Measurements from ENCODE around the gene SEC23A. TPM values are rescaled to one million over a fixed set of nuclear protein-coding genes. Genes with fewer than 3 reads are reported as not detected.

The SEC23A gene
- total and polyA plus RNA-seq, 2 of the 8 experiments (the other 6 are each of a cell fraction or from before 2014, with no cell fraction given) = 30.9 to 58.2 TPM

GRCh38 chr14:39122330-39123138, 19.5 kb upstream of the SEC23A start:
- POLR2A ChIA-PET (ENCODE audit: partially characterized antibody) = no interaction called here
- CTCF ChIA-PET (ENCODE audit: partially characterized antibody) = interaction anchor here (1.1 kb wide), 1 partner anchor 13 kb away, joined by 3 read pairs; no protein-coding TSS in a partner anchor
- TF ChIP-seq TBP (IDR thresholded peaks at IDR 0.05; ENCODE audit: low read depth, low read length) = no peak
- TF ChIP-seq KDM1A (IDR thresholded peaks at IDR 0.05; ENCODE audit: borderline replicate concordance, low read length) = no peak

More at GRCh38 chr14:39122330-39123138, 19.5 kb upstream of the SEC23A start:
- Histone ChIP-seq H3K79me1 (ENCODE audit: low read depth, low read length) (no peaks in the 10 kb centered on the region), H2BK12ac (ENCODE audit: low read depth, low read length) (no peak overlapping the region), H3K79me2 (ENCODE audit: control insufficient read depth in 1 of 2, insufficient read depth in 2 of 2, low read length in 2 of 2) (no peaks in the 10 kb centered on the region), H2BK20ac (ENCODE audit: low read length) (no peak overlapping the region), H3K4me3 (ENCODE audit: extremely low read depth in 1 of 4, insufficient read depth in 2 of 4, low read depth in 3 of 4, low read length in 4 of 4) (no peak overlapping the region), H3K18ac (ENCODE audit: extremely low read depth, low read length) (no peak overlapping the region), H3K23ac (ENCODE audit: insufficient read length) (no peak overlapping the region), H2BK120ac (replicated peaks; ENCODE audit: low read depth, low read length) (no peak overlapping the region), H3K9ac (replicated peaks in 1 of 4; ENCODE audit: extremely low read depth in 1 of 4, low read depth in 3 of 4, low read length in 3 of 4) (no peak overlapping the region), H4K5ac (ENCODE audit: insufficient read length, low read depth, low read length) (no peak overlapping the region), H3K27me3 (replicated peaks in 1 of 4; ENCODE audit: control insufficient read depth in 3 of 4, extremely low read depth in 1 of 4, insufficient read depth in 3 of 4, low read length in 3 of 4) (no peaks in the 10 kb centered on the region), H3K23me2 (ENCODE audit: low read depth, low read length) (no peaks in the 10 kb centered on the region), H3K4me1 (replicated peaks in 1 of 4; ENCODE audit: control insufficient read depth in 3 of 4, insufficient read depth in 4 of 4, low read length in 3 of 4) (no peaks in the 10 kb centered on the region), H3K27ac (ENCODE audit: low read depth, low read length) (no peak overlapping the region), H4K8ac (ENCODE audit: extremely low read depth, insufficient read depth, low read length) (no peak overlapping the region), H2AFZ (ENCODE audit: low read length) (no peak overlapping the region), H3K14ac (ENCODE audit: insufficient read length) (no peak overlapping the region), H3K56ac (replicated peaks; ENCODE audit: insufficient read length, low read depth, low read length) (no peak overlapping the region), H3K4ac (replicated peaks; ENCODE audit: insufficient read length, low read depth, low read length) (no peak overlapping the region), H4K91ac (replicated peaks; ENCODE audit: insufficient read length, low read length) (no peak overlapping the region), H2BK15ac (ENCODE audit: low read length) (no peak overlapping the region), H3K36me3 (ENCODE audit: control insufficient read depth in 2 of 4, insufficient read depth in 4 of 4, low read length in 3 of 4) (peaks cover 5 to 70% (median 33%) of the 10 kb centered on the region in 4 experiments; a peak in 7 of 8 replicates), H3K9me3 (ENCODE audit: insufficient read depth in 2 of 2, low read depth in 1 of 2, low read length in 1 of 2) (no peaks in the 10 kb centered on the region), H3K4me2 (ENCODE audit: insufficient read depth in 1 of 2, low read depth in 2 of 2, low read length in 2 of 2) (no peak overlapping the region), H2BK5ac (ENCODE audit: low read depth, low read length) (no peak overlapping the region), H2AK5ac (ENCODE audit: low read depth, low read length) (no peak overlapping the region), H4K20me1 (replicated peaks in 1 of 2; ENCODE audit: control insufficient read depth in 1 of 2, insufficient read depth in 2 of 2, low read length in 2 of 2) (no peaks in the 10 kb centered on the region)
- 97% methylated on average over 3 of the region's 3 CpGs; no CpG with 5 or more reads in 1 of the 2 experiments for WGBS, 2 experiments (ENCODE audit: extremely low coverage in 1 of 2, insufficient coverage in 1 of 2, insufficient read length in 1 of 2, insufficient replicate concordance in 2 of 2, low coverage in 1 of 2, low lambda C conversion rate in 2 of 2, missing lambda C conversion rate in 1 of 2)
- DNase-seq (ENCODE audit: low read depth in 1 of 2, low spot score in 2 of 2) (no peak), FAIRE-seq (no peak)

Measured in H1 (cell line).